ENCODE results near the gene MUC20.

DNA sequence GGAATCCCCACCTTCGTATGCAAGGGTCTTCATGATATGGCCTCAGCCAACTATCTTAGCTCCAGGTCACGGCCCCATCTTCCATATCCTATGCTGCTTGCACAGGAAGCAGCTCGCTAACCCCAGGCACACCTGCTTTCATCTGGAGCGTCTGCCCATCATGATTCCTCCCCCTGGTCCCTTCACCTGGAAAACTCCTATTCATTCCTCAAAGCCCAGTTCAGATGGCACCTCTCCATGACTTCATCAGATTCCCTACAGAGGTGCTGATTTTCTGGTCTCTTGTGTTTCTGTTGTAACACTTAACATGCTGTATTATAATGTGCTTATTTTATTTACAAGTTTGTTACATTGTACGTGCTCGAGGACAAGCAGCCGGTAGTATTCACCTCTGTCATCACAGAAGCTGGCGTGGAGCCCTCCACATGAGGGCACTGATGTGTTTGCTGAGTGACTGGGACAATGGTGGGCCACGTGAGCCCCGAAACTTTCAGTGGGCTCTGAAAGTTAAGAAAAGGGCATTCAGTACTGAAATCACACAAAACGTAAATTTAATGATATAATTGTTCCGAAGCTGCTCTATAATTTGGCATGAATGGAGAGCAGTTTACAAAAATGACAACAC, 16.2 kb downstream of the MUC20 start:
- TF ChIP-seq, protein P1, sequence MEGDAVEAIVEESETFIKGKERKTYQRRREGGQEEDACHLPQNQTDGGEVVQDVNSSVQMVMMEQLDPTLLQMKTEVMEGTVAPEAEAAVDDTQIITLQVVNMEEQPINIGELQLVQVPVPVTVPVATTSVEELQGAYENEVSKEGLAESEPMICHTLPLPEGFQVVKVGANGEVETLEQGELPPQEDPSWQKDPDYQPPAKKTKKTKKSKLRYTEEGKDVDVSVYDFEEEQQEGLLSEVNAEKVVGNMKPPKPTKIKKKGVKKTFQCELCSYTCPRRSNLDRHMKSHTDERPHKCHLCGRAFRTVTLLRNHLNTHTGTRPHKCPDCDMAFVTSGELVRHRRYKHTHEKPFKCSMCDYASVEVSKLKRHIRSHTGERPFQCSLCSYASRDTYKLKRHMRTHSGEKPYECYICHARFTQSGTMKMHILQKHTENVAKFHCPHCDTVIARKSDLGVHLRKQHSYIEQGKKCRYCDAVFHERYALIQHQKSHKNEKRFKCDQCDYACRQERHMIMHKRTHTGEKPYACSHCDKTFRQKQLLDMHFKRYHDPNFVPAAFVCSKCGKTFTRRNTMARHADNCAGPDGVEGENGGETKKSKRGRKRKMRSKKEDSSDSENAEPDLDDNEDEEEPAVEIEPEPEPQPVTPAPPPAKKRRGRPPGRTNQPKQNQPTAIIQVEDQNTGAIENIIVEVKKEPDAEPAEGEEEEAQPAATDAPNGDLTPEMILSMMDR (IDR thresholded peaks at IDR 0.05; ENCODE audit: low read depth, low read length): no peak
- no peak for TF ChIP-seq POLR2A (IDR thresholded peaks at IDR 0.05; ENCODE audit: extremely low read depth, insufficient read length)
- no peak for TF ChIP-seq MYC (IDR thresholded peaks at IDR 0.05; ENCODE audit: low read depth, low read length)
- TF ChIP-seq, protein P2, sequence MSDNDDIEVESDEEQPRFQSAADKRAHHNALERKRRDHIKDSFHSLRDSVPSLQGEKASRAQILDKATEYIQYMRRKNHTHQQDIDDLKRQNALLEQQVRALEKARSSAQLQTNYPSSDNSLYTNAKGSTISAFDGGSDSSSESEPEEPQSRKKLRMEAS (IDR thresholded peaks at IDR 0.05; ENCODE audit: low read depth, low read length): no peak

Data from NB4 (cell line).